Measurements from ENCODE around the gene ZBTB40. TPM values are rescaled to one million over a fixed set of nuclear protein-coding genes. Genes with fewer than 3 reads are reported as not detected.

Gene ZBTB40
- total and polyA plus RNA-seq, 4 experiments from 2014 or later = 0.81 to 50.6 (median 26.5) TPM

DNA sequence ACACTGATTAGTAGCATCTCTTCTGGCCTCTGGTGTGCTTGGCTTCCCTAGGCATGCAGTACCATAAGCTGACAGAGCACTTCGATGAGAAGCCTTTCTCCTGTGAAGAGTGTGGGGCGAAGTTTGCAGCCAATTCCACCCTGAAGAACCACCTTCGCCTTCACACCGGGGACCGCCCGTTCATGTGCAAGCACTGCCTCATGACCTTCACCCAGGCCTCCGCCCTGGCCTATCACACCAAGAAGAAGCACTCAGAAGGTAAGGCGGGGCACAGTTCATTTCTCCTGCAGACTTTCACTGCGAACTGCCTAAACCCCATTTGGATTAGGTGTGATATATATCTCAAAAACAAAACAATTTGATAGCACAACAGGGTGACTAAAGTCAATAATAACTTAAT is 61.2 kb downstream of the ZBTB40 start:
- no peak overlapping the region for H3K4me3 Mint-ChIP-seq
- H3K27ac Mint-ChIP-seq = no peak overlapping the region
- H3K9me3 Mint-ChIP-seq = no peaks in the 10 kb centered on the region
- H3K4me1 ChIP-seq (ENCODE audit: insufficient read depth, low read length) = no peaks in the 10 kb centered on the region
- no peak overlapping the region for H3K4me3 ChIP-seq (ENCODE audit: low read length in 2 of 2)
- no peak for DNase-seq
- H3K27me3 Mint-ChIP-seq = no peaks in the 10 kb centered on the region
- no peaks in the 10 kb centered on the region for H3K27me3 ChIP-seq (ENCODE audit: insufficient read depth, low read length)
- no peak overlapping the region for H3K27ac ChIP-seq (ENCODE audit: low read depth, low read length)
- no peaks in the 10 kb centered on the region for H3K9me3 ChIP-seq (ENCODE audit: control insufficient read depth in 1 of 2, low read length in 2 of 2)
- CTCF ChIA-PET (ENCODE audit: partially characterized antibody) = interaction anchor here (0.9 kb wide), 1 partner anchor 11 kb away, joined by 4 read pairs; no protein-coding TSS in a partner anchor
- intact Hi-C loops (cut with micrococcal nuclease) = no loop called here
- H3K36me3 ChIP-seq (ENCODE audit: insufficient read depth, low read length) = peaks cover 87% of the 10 kb centered on the region
- peaks cover 87 to 95% of the 10 kb centered on the region in 2 donors for H3K36me3 Mint-ChIP-seq
- H3K4me1 Mint-ChIP-seq = no peaks in the 10 kb centered on the region
- POLR2A ChIA-PET (ENCODE audit: partially characterized antibody) = no interaction called here

DNA sequence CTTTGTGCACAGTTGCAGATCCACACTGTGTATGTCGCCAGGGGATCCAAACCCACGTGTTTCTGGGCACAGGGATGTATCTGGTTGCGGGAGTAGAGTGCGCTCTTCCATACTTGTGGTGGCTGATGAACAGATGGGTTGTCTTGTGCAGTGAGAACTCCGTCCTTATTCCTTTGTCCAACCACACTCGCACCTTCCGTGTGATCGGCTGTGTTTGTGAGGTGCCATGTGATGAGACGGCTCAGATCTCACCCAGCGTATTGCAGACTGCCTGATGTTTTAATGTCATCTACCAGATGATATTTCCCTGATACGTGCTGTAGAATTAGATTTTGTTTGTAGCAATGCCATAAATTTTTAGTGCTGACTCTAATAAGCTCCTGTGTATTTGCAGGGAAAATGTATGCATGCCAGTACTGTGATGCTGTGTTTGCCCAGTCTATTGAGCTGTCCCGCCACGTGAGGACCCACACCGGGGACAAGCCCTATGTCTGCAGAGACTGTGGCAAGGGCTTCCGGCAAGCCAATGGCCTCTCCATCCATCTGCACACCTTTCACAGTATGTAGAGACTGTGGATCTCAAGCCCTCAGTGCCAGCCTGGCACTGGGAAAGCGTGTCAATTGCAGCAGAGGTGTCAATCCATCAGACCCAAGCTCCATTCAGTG is 65.4 kb downstream of the ZBTB40 start:
- DNase-seq = no peak
- ChIA-PET CTCF (ENCODE audit: partially characterized antibody) (no interaction called here), POLR2A (ENCODE audit: partially characterized antibody) (no interaction called here)
- H3K27ac Mint-ChIP-seq = peak overlapping the region in 1 of 7 donors; percentile 23
- no peaks in the 10 kb centered on the region for H3K9me3 Mint-ChIP-seq
- no peaks in the 10 kb centered on the region for H3K4me1 Mint-ChIP-seq
- Histone ChIP-seq H3K4me1 (ENCODE audit: insufficient read depth, low read length) (no peaks in the 10 kb centered on the region), H3K36me3 (ENCODE audit: insufficient read depth, low read length) (peaks cover 86% of the 10 kb centered on the region), H3K27me3 (ENCODE audit: insufficient read depth, low read length) (no peaks in the 10 kb centered on the region), H3K9me3 (ENCODE audit: control insufficient read depth in 1 of 2, low read length in 2 of 2) (no peaks in the 10 kb centered on the region), H3K4me3 (ENCODE audit: low read length in 2 of 2) (no peak overlapping the region), H3K27ac (ENCODE audit: low read depth, low read length) (no peak overlapping the region)
- H3K4me3 Mint-ChIP-seq = no peak overlapping the region
- H3K36me3 Mint-ChIP-seq = peaks cover 93 to 94% of the 10 kb centered on the region in 2 donors
- intact Hi-C loops (cut with micrococcal nuclease) = no loop called here
- no peaks in the 10 kb centered on the region for H3K27me3 Mint-ChIP-seq

DNA sequence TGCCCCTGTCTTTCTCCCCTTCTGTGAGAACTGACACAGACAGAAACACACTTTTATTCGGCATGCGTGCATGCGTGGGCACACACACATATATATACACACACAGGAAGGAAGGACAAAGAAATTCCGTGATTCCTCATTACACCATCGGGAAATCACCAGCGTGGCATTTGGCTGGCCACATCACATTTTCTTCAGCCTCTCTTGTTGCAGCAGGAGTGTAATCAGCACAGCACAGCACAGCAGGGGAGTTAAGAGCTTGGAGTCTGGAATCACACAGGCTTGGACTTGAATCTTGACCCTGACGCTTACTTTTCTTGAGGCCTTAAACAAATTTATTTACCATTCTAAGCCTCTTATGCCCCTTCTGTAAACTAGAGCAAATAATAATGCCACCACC is 66.3 kb downstream of the ZBTB40 start:
- H3K4me1 Mint-ChIP-seq = no peaks in the 10 kb centered on the region
- H3K27me3 Mint-ChIP-seq = no peaks in the 10 kb centered on the region
- H3K4me3 Mint-ChIP-seq = no peak overlapping the region
- no peak overlapping the region for H3K27ac Mint-ChIP-seq
- H3K27ac ChIP-seq (ENCODE audit: low read depth, low read length) = no peak overlapping the region
- no peaks in the 10 kb centered on the region for H3K9me3 ChIP-seq (ENCODE audit: control insufficient read depth in 1 of 2, low read length in 2 of 2)
- no peaks in the 10 kb centered on the region for H3K27me3 ChIP-seq (ENCODE audit: insufficient read depth, low read length)
- DNase-seq = no peak
- CTCF ChIA-PET (ENCODE audit: partially characterized antibody) = no interaction called here
- intact Hi-C loops (cut with micrococcal nuclease) = no loop called here
- peaks cover 89% of the 10 kb centered on the region in 2 donors for H3K36me3 Mint-ChIP-seq
- no peak overlapping the region for H3K4me3 ChIP-seq (ENCODE audit: low read length in 2 of 2)
- no peaks in the 10 kb centered on the region for H3K4me1 ChIP-seq (ENCODE audit: insufficient read depth, low read length)
- POLR2A ChIA-PET (ENCODE audit: partially characterized antibody) = no interaction called here
- H3K9me3 Mint-ChIP-seq = no peaks in the 10 kb centered on the region
- H3K36me3 ChIP-seq (ENCODE audit: insufficient read depth, low read length) = peaks cover 81% of the 10 kb centered on the region

DNA sequence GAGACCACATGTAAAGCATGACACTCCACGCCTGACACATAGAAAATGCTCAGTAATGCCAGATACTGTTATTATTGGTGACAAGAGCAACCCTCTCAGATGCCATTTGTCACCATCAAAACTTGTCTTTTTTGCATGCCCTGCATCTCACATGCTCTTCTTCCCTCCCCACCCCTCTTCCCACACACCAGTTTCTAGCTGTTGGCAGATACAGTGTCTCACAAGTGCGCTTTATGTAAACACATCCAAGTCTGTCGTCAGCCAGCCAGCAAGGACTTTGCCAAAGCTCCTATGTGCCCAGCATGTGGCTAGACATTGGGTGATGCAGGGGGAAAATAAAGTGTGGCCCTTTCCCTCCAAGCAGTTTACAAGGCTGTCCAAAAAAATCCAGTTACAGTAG is 66.7 kb downstream of the ZBTB40 start:
- no peaks in the 10 kb centered on the region for H3K27me3 ChIP-seq (ENCODE audit: insufficient read depth, low read length)
- H3K36me3 ChIP-seq (ENCODE audit: insufficient read depth, low read length) = peaks cover 78% of the 10 kb centered on the region
- Mint-ChIP-seq H3K9me3 (no peaks in the 10 kb centered on the region), H3K4me1 (no peaks in the 10 kb centered on the region), H3K27me3 (no peaks in the 10 kb centered on the region), H3K4me3 (no peak overlapping the region), H3K36me3 (peaks cover 87 to 89% of the 10 kb centered on the region in 2 donors), H3K27ac (no peak overlapping the region)
- no peak overlapping the region for H3K27ac ChIP-seq (ENCODE audit: low read depth, low read length)
- no peak for DNase-seq
- no peaks in the 10 kb centered on the region for H3K4me1 ChIP-seq (ENCODE audit: insufficient read depth, low read length)
- CTCF ChIA-PET (ENCODE audit: partially characterized antibody) = no interaction called here
- no peaks in the 10 kb centered on the region for H3K9me3 ChIP-seq (ENCODE audit: control insufficient read depth in 1 of 2, low read length in 2 of 2)
- no peak overlapping the region for H3K4me3 ChIP-seq (ENCODE audit: low read length in 2 of 2)
- intact Hi-C loops (cut with micrococcal nuclease) = no loop called here
- POLR2A ChIA-PET (ENCODE audit: partially characterized antibody) = no interaction called here

DNA sequence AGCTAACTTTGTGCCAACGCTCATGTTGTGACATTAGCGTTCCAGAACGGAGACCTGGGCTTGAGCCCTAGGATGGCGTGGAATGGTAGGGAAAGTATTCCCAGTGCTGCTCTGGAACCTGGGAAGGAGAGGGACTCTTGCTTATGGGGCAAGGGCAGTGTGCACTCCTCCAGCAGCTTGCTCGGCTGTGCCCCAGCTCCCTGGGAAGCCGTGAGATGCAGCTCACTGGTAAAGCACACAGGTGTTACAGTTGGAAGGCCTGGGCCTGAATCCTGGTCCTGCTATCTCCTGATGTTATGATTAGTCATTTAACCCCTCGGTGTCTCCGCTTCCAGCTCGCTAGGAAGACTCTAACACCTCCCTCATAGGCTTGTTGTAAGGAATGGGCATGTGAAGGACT is 69.2 kb downstream of the ZBTB40 start:
- intact Hi-C loops (cut with micrococcal nuclease) = no loop called here
- Mint-ChIP-seq H3K27me3 (no peaks in the 10 kb centered on the region), H3K4me3 (no peak overlapping the region), H3K9me3 (no peaks in the 10 kb centered on the region), H3K4me1 (no peaks in the 10 kb centered on the region), H3K36me3 (peaks cover 85 to 90% of the 10 kb centered on the region in 2 donors), H3K27ac (no peak overlapping the region)
- H3K9me3 ChIP-seq (ENCODE audit: control insufficient read depth in 1 of 2, low read length in 2 of 2) = no peaks in the 10 kb centered on the region
- no peak for DNase-seq
- no peak overlapping the region for H3K27ac ChIP-seq (ENCODE audit: low read depth, low read length)
- H3K4me3 ChIP-seq (ENCODE audit: low read length in 2 of 2) = no peak overlapping the region
- ChIA-PET CTCF (ENCODE audit: partially characterized antibody) (interaction anchor here (0.8 kb wide), 1 partner anchor 10 kb away, joined by 4 read pairs; no protein-coding TSS in a partner anchor), POLR2A (ENCODE audit: partially characterized antibody) (no interaction called here)
- peaks cover 73% of the 10 kb centered on the region for H3K36me3 ChIP-seq (ENCODE audit: insufficient read depth, low read length)
- H3K27me3 ChIP-seq (ENCODE audit: insufficient read depth, low read length) = no peaks in the 10 kb centered on the region
- no peaks in the 10 kb centered on the region for H3K4me1 ChIP-seq (ENCODE audit: insufficient read depth, low read length)

DNA sequence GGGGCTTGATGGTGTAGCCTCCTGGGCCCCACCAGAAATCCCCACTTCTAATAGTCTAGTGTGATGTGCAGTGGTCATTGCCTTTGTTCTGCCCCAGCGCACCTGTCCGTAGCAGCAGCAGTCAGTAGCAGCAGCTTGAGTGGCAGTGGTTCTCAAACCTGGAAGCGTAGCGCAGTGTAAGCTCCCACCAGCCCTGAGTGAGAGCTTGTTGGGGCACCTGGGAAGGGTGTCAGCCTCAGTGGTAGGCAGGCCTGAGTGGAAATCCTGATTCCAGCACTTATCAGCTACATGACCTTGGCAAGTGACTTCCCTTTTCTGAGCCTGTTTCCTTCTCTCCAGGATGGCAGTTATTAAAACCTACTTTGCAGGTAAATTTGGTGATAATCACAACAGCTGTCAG is 70.0 kb downstream of the ZBTB40 start:
- no peaks in the 10 kb centered on the region for H3K27me3 ChIP-seq (ENCODE audit: insufficient read depth, low read length)
- no peak for DNase-seq
- H3K36me3 ChIP-seq (ENCODE audit: insufficient read depth, low read length) = peaks cover 66% of the 10 kb centered on the region
- H3K9me3 ChIP-seq (ENCODE audit: control insufficient read depth in 1 of 2, low read length in 2 of 2) = no peaks in the 10 kb centered on the region
- H3K27ac ChIP-seq (ENCODE audit: low read depth, low read length) = no peak overlapping the region
- intact Hi-C loops (cut with micrococcal nuclease) = no loop called here
- no peaks in the 10 kb centered on the region for H3K4me1 ChIP-seq (ENCODE audit: insufficient read depth, low read length)
- H3K27ac Mint-ChIP-seq = no peak overlapping the region
- ChIA-PET CTCF (ENCODE audit: partially characterized antibody) (interaction anchor here (0.8 kb wide), 1 partner anchor 9 kb away, joined by 4 read pairs; no protein-coding TSS in a partner anchor), POLR2A (ENCODE audit: partially characterized antibody) (interaction anchor here (1.2 kb wide), 1 partner anchor 14 kb away, joined by 3 read pairs; no protein-coding TSS in a partner anchor)
- H3K4me3 Mint-ChIP-seq = no peak overlapping the region
- no peak overlapping the region for H3K4me3 ChIP-seq (ENCODE audit: low read length in 2 of 2)
- no peaks in the 10 kb centered on the region for H3K27me3 Mint-ChIP-seq
- H3K36me3 Mint-ChIP-seq = peaks cover 84 to 91% of the 10 kb centered on the region in 2 donors
- no peaks in the 10 kb centered on the region for H3K9me3 Mint-ChIP-seq
- H3K4me1 Mint-ChIP-seq = no peaks in the 10 kb centered on the region

DNA sequence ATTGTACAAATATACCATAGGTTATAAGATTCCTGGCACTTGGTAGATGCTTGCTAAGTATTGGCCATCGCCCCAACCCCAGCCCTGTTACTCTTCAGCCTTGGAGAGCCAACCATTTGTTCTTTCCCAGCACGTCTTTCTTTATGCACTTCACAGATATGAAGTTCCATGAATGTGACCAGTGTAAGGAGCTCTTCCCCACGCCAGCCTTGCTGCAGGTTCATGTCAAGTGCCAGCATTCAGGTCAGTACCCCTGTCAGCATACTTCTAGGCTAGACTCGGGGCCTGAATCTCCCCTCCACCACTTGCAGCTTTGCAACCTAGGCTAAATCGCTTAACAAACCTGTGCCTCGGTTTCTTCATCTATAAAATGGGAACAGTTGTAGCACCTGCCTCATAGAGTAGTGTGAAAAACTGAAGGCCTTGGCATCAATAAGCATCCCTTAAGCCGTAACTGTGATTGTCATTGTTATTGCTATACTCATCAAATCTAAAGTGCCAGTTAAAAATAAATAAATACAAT is 70.6 kb downstream of the ZBTB40 start:
- H3K27ac Mint-ChIP-seq = no peak overlapping the region

More for the DNA sequence above, 70.6 kb downstream of the ZBTB40 start:
- CTCF ChIA-PET (ENCODE audit: partially characterized antibody) = no interaction called here
- POLR2A ChIA-PET (ENCODE audit: partially characterized antibody) = interaction anchor here (1.2 kb wide), 1 partner anchor 15 kb away, joined by 3 read pairs; no protein-coding TSS in a partner anchor
- Mint-ChIP-seq H3K9me3 (no peaks in the 10 kb centered on the region), H3K4me1 (no peaks in the 10 kb centered on the region), H3K36me3 (peaks cover 84 to 91% of the 10 kb centered on the region in 2 donors), H3K27me3 (no peaks in the 10 kb centered on the region), H3K4me3 (no peak overlapping the region)
- Histone ChIP-seq H3K9me3 (ENCODE audit: control insufficient read depth in 1 of 2, low read length in 2 of 2) (no peaks in the 10 kb centered on the region), H3K27me3 (ENCODE audit: insufficient read depth, low read length) (no peaks in the 10 kb centered on the region), H3K4me3 (ENCODE audit: low read length in 2 of 2) (no peak overlapping the region), H3K27ac (ENCODE audit: low read depth, low read length) (no peak overlapping the region), H3K4me1 (ENCODE audit: insufficient read depth, low read length) (no peaks in the 10 kb centered on the region), H3K36me3 (ENCODE audit: insufficient read depth, low read length) (peaks cover 69% of the 10 kb centered on the region)
- intact Hi-C loops (cut with micrococcal nuclease) = no loop called here
- DNase-seq = no peak

Data from CD4-positive, alpha-beta memory T cell (primary cell).